Brain microvascular endothelial cell (primary cell): ENCODE data around the gene CCDC61.

Experiments used
- DNase-seq: peaks from one replicate; pipeline ENCODE4 v3.0.0-alpha.2; 2020
- H3K27ac ChIP-seq: fragments of 250-450 bp; sonication (Bioruptor Pico); 2 replicates; pipeline ENCODE4 v1.5.1; 2020; ENCODE audit warnings: mild to moderate bottlenecking, moderate library complexity
- H3K27me3 ChIP-seq: fragments of 250-450 bp; sonication (Bioruptor Pico); replicated peaks from 2 replicates; pipeline ENCODE4 v1.5.1; 2020; ENCODE audit warnings: mild to moderate bottlenecking
- H3K36me3 ChIP-seq: fragments of 250-450 bp; sonication (Bioruptor Pico); replicated peaks from 2 replicates; pipeline ENCODE4 v1.5.1; 2020; ENCODE audit warnings: mild to moderate bottlenecking
- H3K4me3 ChIP-seq: 2 replicates; pipeline ENCODE4 v1.5.1; 2011; ENCODE audit warnings: low read depth, mild to moderate bottlenecking, control low read depth, low read length, moderate library complexity
- CTCF ChIP-seq: IDR thresholded peaks from 2 replicates; pipeline ENCODE4 v1.5.1; 2011; ENCODE audit warnings: low read depth, mild to moderate bottlenecking, moderate library complexity, low read length, control low read depth, inconsistent platforms; ENCODE audit errors: missing control alignments
- in situ Hi-C: cut with HindIII; loops from 2 replicates; pipeline ENCODE4 v1.10.0; 2017; ENCODE audit warnings: low sequenced_read_pairs, low pct_ligation_motif_present

Gene CCDC61

GRCh38 chr19:45954156-45954555 lies 41.1 kb upstream of the CCDC61 start:
- Histone ChIP-seq H3K27ac (no peak overlapping the region), H3K36me3 (no peaks in the 10 kb centered on the region), H3K4me3 (no peak overlapping the region), H3K27me3 (no peaks in the 10 kb centered on the region)
- DNase-seq: no peak
- in situ Hi-C loops: no loop called here
- TF ChIP-seq CTCF: no peak

- H3K36me3 ChIP-seq: no peaks in the 10 kb centered on the region
- no peak overlapping the region for H3K27ac ChIP-seq
- DNase-seq: peak; percentile 13
- no peaks in the 10 kb centered on the region for H3K27me3 ChIP-seq
- in situ Hi-C loops: no loop called here
- no peak overlapping the region for H3K4me3 ChIP-seq
- no peak for TF ChIP-seq CTCF
Observed at GRCh38 chr19:45955905-45956608, 39.2 kb upstream of the CCDC61 start.

DNA sequence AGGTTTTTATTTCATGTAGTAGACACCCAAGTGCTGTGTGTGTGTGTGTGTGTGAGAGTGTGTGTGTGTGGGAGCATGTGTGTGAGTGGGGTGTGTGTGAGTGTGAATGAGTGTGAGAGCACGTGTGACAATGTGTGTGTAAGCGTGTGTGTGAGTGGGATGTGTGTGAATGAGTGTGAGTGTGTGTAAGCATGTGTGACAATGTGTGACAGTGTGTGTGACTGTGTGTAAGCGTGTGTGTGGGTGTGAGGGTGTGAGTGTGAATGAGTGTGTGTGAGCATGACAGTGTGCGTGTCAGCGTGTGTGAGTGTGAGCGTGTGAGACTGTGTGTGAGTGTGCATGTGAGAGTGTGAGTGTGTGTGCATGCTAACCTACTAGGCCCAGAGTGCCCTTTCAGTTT lies 36.9 kb upstream of the CCDC61 start:
- no peak for TF ChIP-seq CTCF
- Histone ChIP-seq H3K4me3 (no peak overlapping the region), H3K27me3 (no peaks in the 10 kb centered on the region), H3K36me3 (no peaks in the 10 kb centered on the region), H3K27ac (no peak overlapping the region)
- in situ Hi-C loops: no loop called here
- DNase-seq: no peak

DNA sequence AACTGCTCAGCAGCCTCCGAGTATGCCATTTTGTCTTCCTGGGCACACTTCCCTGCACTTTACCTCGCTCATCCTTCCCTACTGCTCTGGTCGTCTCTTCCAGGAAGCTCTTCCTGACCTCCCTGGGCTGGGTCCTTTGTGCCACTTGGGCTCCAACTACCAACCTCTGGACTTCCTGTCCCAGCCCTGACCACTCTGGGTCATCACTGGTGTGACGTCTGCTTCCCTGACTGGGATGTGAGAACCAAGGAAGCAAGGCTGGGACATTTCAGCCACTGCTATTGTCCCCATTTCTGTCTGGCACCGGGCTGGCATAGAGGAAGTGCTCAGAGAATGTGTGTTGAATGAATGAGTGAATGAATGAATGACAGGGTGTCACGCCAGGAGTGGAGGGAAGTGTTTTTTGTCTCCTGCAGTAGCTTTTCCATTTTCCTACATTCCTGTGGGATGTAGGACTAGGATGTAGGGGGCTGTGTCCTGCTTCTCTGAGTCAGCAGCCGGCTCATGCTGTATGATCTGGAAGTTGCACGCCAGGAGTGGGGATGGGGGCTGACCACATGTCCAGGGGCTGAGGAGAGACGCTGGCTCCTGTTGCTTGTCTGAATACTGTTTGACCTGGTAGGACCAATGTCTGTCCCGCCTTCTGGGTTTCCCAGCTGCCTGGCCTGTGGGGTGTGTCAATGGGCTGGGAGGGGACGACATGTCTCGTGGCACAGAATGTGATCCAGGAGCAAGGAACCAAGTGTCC lies 36.3 kb upstream of the CCDC61 start:
- in situ Hi-C loops: no loop called here
- DNase-seq: no peak
- Histone ChIP-seq H3K36me3 (no peaks in the 10 kb centered on the region), H3K4me3 (no peak overlapping the region), H3K27me3 (no peaks in the 10 kb centered on the region), H3K27ac (no peak overlapping the region)
- TF ChIP-seq CTCF: no peak

DNA sequence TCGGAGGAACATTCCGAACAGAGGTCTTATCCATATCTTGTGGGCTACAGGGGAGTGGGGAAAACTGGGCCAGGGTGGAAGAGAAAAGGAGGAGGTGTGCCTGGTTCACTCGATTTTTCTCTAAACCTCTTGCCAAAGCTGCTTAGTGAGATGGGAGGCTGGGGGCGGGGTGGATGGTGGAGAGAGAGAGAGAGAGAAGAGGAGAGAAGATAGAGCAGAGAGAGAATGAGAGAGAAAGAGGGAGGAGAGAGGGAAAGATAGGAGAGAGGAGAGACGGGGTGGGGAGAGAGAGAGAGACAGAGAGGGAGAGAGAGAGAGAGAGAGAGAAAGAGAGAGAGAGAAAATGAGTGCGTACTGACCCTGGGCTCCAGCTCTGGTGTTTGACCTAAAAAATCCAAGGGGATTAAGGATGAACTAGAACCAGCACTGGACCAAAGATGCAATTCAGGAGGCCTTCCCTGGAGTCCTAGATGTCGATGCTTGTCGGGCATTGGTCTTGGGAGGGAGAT lies 35.7 kb upstream of the CCDC61 start:
- H3K27ac ChIP-seq: no peak overlapping the region
- H3K27me3 ChIP-seq: no peaks in the 10 kb centered on the region
- no peaks in the 10 kb centered on the region for H3K36me3 ChIP-seq
- in situ Hi-C loops: no loop called here
- no peak overlapping the region for H3K4me3 ChIP-seq
- DNase-seq: no peak
- TF ChIP-seq CTCF: no peak
